K562 (cell line): Measurements from ENCODE around the gene ODF4. TPM values are rescaled to one million over a fixed set of nuclear protein-coding genes. Genes with fewer than 3 reads are reported as not detected.

Experiments
- ATAC-seq: fragments of 200-7000 bp; cut with Tn5 transposase; 3 replicates; pipeline ENCODE4 v1.9.1; 2020; ENCODE audit warnings: moderate library complexity
- BruUV-seq: library from RNA; stranded (reverse); fragments of 400-500 nt; replicated peaks from 2 replicates; lab custom pipeline; 2021; lab: Mats Ljungman, UMichigan
- CTCF ChIA-PET: fragments of 300-600 bp; formaldehyde crosslinking; extraction: SDS; loops from one replicate; lab custom pipeline; 2021; ENCODE audit warnings: low intra/inter-chr PET ratio; lab: Yijun Ruan, JAX
- POLR2A ChIA-PET: fragments of 300-600, 350-650 bp; sonication (Branson Sonifier 250); formaldehyde crosslinking; extraction: SDS; loops from one replicate; lab custom pipeline; 2021; ENCODE audit warnings: antibody characterized with exemption, inconsistent platforms; lab: Yijun Ruan, JAX
- DNase-seq, 4 experiments: peaks; one replicate each; pipeline versions ENCODE4 v3.0.0 to v3.0.0-alpha.2; 2011 to 2018; ENCODE audit warnings: low spot score in 3 of 4, mixed read lengths in 3 of 4; ENCODE audit errors: extremely low read depth in 1 of 4
- FAIRE-seq: peaks from 2 replicates; lab custom pipeline; 2011; peaks lifted over from hg19 to GRCh38; lab: Jason Lieb, UNC
- H2AFZ ChIP-seq: 2 replicates; pipeline ENCODE4 v1.6.0; 2011; ENCODE audit warnings: low read depth, low read length, control low read depth, inconsistent platforms
- H3K27ac ChIP-seq: fragments of 200-600 bp; 3 replicates; pipeline ENCODE4 v1.8.0; 2011; ENCODE audit warnings: low read depth, mild to moderate bottlenecking, control low read depth, inconsistent platforms, low read length, moderate library complexity, mixed read lengths; ENCODE audit errors: extremely low read depth
- H3K27me3 ChIP-seq, 2 experiments: fragments of 300-600 bp in 1 of 2; 2 replicates in 1 of 2; 3 replicates in 1 of 2; pipeline versions ENCODE4 v1.6.0 to v1.8.0; 2011; ENCODE audit warnings: inconsistent platforms in 2 of 2, low read length in 2 of 2, mild to moderate bottlenecking in 1 of 2, mixed read lengths in 1 of 2, moderate library complexity in 1 of 2; ENCODE audit not compliant: control insufficient read depth in 2 of 2, insufficient read depth in 2 of 2
- H3K36me3 ChIP-seq: fragments of 300-600 bp; 3 replicates; pipeline ENCODE4 v1.8.0; 2011; ENCODE audit warnings: mild to moderate bottlenecking, low read length, inconsistent platforms; ENCODE audit not compliant: control insufficient read depth, insufficient read depth
- H3K4me1 ChIP-seq, 2 experiments: fragments of 200-600 bp in 1 of 2; replicated peaks in 1 of 2; 2 replicates in 1 of 2; 3 replicates in 1 of 2; pipeline versions ENCODE4 v1.5.1 to v1.8.0; 2011; ENCODE audit warnings: inconsistent platforms in 2 of 2, low read length in 2 of 2, mild to moderate bottlenecking in 1 of 2, mixed read lengths in 1 of 2, moderate library complexity in 1 of 2; ENCODE audit not compliant: control insufficient read depth in 2 of 2, insufficient read depth in 2 of 2
- H3K4me2 ChIP-seq: 2 replicates; pipeline ENCODE4 v1.6.1; 2011; ENCODE audit warnings: low read length, control low read depth, inconsistent platforms, mixed read lengths; ENCODE audit not compliant: insufficient read depth
- H3K4me3 ChIP-seq: fragments of 200-600 bp; sonication (generic), shearing (Covaris generic); 2 replicates; pipeline ENCODE4 v1.5.1; 2016; ENCODE audit warnings: control low read depth, inconsistent platforms
- H3K79me2 ChIP-seq: fragments of 200-600 bp; 3 replicates; pipeline ENCODE4 v1.8.0; 2011; ENCODE audit warnings: low read length, inconsistent platforms; ENCODE audit not compliant: control insufficient read depth, insufficient read depth
- H3K9ac ChIP-seq, 2 experiments: 2 replicates each; pipeline versions ENCODE4 v1.6.0 to v1.6.1; 2011; ENCODE audit warnings: low read depth in 2 of 2, low read length in 2 of 2, control low read depth in 1 of 2, inconsistent platforms in 1 of 2, mild to moderate bottlenecking in 1 of 2, mixed read lengths in 1 of 2; ENCODE audit not compliant: insufficient read depth in 1 of 2
- H3K9me1 ChIP-seq: one replicate; pipeline ENCODE4 v1.6.0; 2011; ENCODE audit warnings: inconsistent platforms, mild to moderate bottlenecking, low read length, moderate library complexity; ENCODE audit not compliant: control insufficient read depth, insufficient read depth
- H3K9me3 ChIP-seq: replicated peaks from 2 replicates; pipeline ENCODE4 v1.5.1; 2011; ENCODE audit warnings: low read depth, low read length, inconsistent platforms; ENCODE audit not compliant: control insufficient read depth, insufficient read depth
- H4K20me1 ChIP-seq: replicated peaks from 2 replicates; pipeline ENCODE4 v1.6.1; 2011; ENCODE audit warnings: low read length, inconsistent platforms, mixed read lengths; ENCODE audit not compliant: control insufficient read depth, insufficient read depth
- MAFG ChIP-seq: fragments of 450-650 bp; conservative IDR thresholded peaks from 2 replicates; pipeline ENCODE4 v1.6.1; 2016; ENCODE audit warnings: missing genetic modification characterization, missing compliant biosample characterization
- MXD1 ChIP-seq: fragments of 250-450 bp; sonication (Bioruptor Pico); IDR thresholded peaks from 2 replicates; pipeline ENCODE4 v1.8.0; 2021; ENCODE audit warnings: borderline replicate concordance, mild to moderate bottlenecking, moderate library complexity; ENCODE audit not compliant: poor library complexity, severe bottlenecking
- PTRF ChIP-seq: fragments of 450-650 bp; IDR thresholded peaks from 2 replicates; pipeline ENCODE4 v1.6.1; 2016; ENCODE audit warnings: mild to moderate bottlenecking, missing genetic modification characterization, missing compliant biosample characterization
- RFX5 ChIP-seq: IDR thresholded peaks from 2 replicates; pipeline ENCODE4 v1.6.1; 2011; ENCODE audit warnings: low read depth, mild to moderate bottlenecking, improper control_type of control experiment, low read length
- SMAD1 ChIP-seq: fragments of 150-350 bp; IDR thresholded peaks from 2 replicates; pipeline ENCODE4 v1.6.1; 2014; ENCODE audit warnings: low read length, low read depth; ENCODE audit not compliant: partially characterized antibody
- SMARCA4 ChIP-seq: fragments of 450-650 bp; IDR thresholded peaks from 2 replicates; pipeline ENCODE4 v1.6.1; 2016
- SMARCE1 ChIP-seq: fragments of 450-650 bp; IDR thresholded peaks from 2 replicates; pipeline ENCODE4 v1.7.1; 2016; ENCODE audit warnings: mild to moderate bottlenecking
- XRCC5 ChIP-seq: fragments of 200-400 bp; formaldehyde crosslinking; IDR thresholded peaks from 2 replicates; pipeline ENCODE4 v1.6.1; 2017; ENCODE audit warnings: low read depth, mild to moderate bottlenecking, low read length
- ZFP91 ChIP-seq: sonication (generic); formaldehyde crosslinking; IDR thresholded peaks from 2 replicates; pipeline ENCODE4 v1.8.0; 2022; ENCODE audit warnings: mild to moderate bottlenecking, missing genetic modification reagents
- ZNF146 ChIP-seq: IDR thresholded peaks from one replicate; pipeline ENCODE4 v1.6.1; 2018; ENCODE audit warnings: missing compliant biosample characterization; ENCODE audit not compliant: unreplicated experiment
- ZNF384 ChIP-seq: IDR thresholded peaks from 2 replicates; pipeline ENCODE4 v1.6.1; 2012; ENCODE audit warnings: low read depth, low read length, improper control_type of control experiment
- ZNF586 ChIP-seq: fragments of 450-650 bp; formaldehyde crosslinking; conservative IDR thresholded peaks from 2 replicates; pipeline ENCODE4 v1.4.0; 2020; ENCODE audit warnings: mild to moderate bottlenecking, moderate library complexity
- WGBS: fragments of 100-300 bp; shearing (Covaris generic); methylation state at CpG from one replicate; pipeline ENCODE4 v1.1.6; 2016; ENCODE audit warnings: low coverage, mixed read lengths; ENCODE audit not compliant: insufficient coverage; ENCODE audit errors: missing lambda C conversion rate; 5-methylcytosine and 5-hydroxymethylcytosine counted together
- in situ Hi-C: fragments of 300-500 bp; cut with MboI; formaldehyde crosslinking; loops from 4 replicates; pipeline ENCODE4 v1.15.0; 2018; ENCODE audit warnings: inconsistent platforms, mixed read lengths
- intact Hi-C: fragments of 100-400 bp; cut with micrococcal nuclease; formaldehyde crosslinking; loops from 2 replicates; pipeline ENCODE4 v1.14.2; 2022
- polyA plus RNA-seq, 8 experiments: library from polyadenylated mRNA; depleted of rRNA in 4 of 8; stranded (reverse) in 5 of 8; unstranded in 3 of 8; fragments of >200 nt; fragmentation: Nextera tagmentation in 2 of 8; fragmentation: Illumina TruSeq in 1 of 8; extraction: Ambion mirVana in 2 of 8; extraction: Trizol in 1 of 8; gene quantifications; 2 replicates each; pipeline versions ENCODE4 v1.2.1 to v1.2.3, GENCODE V29; 2011 to 2014; ENCODE audit warnings: inconsistent platforms in 1 of 8, missing spikeins in 1 of 8
- total RNA-seq, 7 experiments: library from RNA; depleted of rRNA in 6 of 7; stranded (reverse); fragments of >200 nt in 6 of 7; fragmentation: Illumina TruSeq in 2 of 7; extraction: Trizol in 2 of 7; gene quantifications; 2 replicates each; pipeline versions ENCODE4 v1.2.1 to v1.2.3, GENCODE V29; 2011 to 2021; ENCODE audit warnings: low replicate concordance in 1 of 7
- TF ChIP-seq, protein P1 (sequence below): sonication (generic); formaldehyde crosslinking; IDR thresholded peaks from 2 replicates; pipeline ENCODE4 v1.9.0; 2022; ENCODE audit warnings: mild to moderate bottlenecking, missing genetic modification reagents

ODF4 gene
- total and polyA plus RNA-seq, 9 of the 15 experiments (the other 6 are each of a cell fraction or from before 2014, with no cell fraction given) = not detected

- in situ Hi-C loops = no loop called here
- POLR2A ChIA-PET = interaction anchor here (4.5 kb wide), 1 partner anchor 14 kb away, joined by 25 read pairs; the partner anchor contains the start of gene KRABD2
- peaks cover 0 to 30% of the 10 kb centered on the region in 2 experiments; a peak in 4 of 5 replicates for H3K4me1 ChIP-seq
These were observed 23.2 kb downstream of the ODF4 start for GRCh38 chr17:8362651-8363332.

GRCh38 chr17:8365143-8365542 lies 25.5 kb downstream of the ODF4 start:
- POLR2A ChIA-PET = no interaction called here
- TF ChIP-seq, protein P1, sequence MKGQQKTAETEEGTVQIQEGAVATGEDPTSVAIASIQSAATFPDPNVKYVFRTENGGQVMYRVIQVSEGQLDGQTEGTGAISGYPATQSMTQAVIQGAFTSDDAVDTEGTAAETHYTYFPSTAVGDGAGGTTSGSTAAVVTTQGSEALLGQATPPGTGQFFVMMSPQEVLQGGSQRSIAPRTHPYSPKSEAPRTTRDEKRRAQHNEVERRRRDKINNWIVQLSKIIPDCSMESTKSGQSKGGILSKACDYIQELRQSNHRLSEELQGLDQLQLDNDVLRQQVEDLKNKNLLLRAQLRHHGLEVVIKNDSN (CRISPR knock-in tag) = no peak
- TF ChIP-seq XRCC5 = no peak
- no peak for TF ChIP-seq SMAD1
- TF ChIP-seq ZFP91 = no peak
- no peak for TF ChIP-seq ZNF586
- no peak for TF ChIP-seq ZNF384
- TF ChIP-seq ZNF146 (CRISPR knock-in tag) = no peak
- TF ChIP-seq MXD1 (CRISPR knock-in tag) = no peak
- no peak for TF ChIP-seq SMARCA4
- no peak for TF ChIP-seq SMARCE1
- TF ChIP-seq PTRF (tag) = no peak

More at GRCh38 chr17:8362651-8363332, 23.2 kb downstream of the ODF4 start:
- Histone ChIP-seq H2AFZ (peak overlapping the region; percentile 66), H3K27me3 (no peaks in the 10 kb centered on the region), H3K27ac (no peak overlapping the region), H3K4me2 (no peak overlapping the region), H3K4me3 (no peak overlapping the region), H3K9me1 (no peaks in the 10 kb centered on the region), H4K20me1 (no peaks in the 10 kb centered on the region), H3K9me3 (no peaks in the 10 kb centered on the region), H3K79me2 (no peaks in the 10 kb centered on the region)
- CTCF ChIA-PET = no interaction called here
- no TSS peak for BruUV-seq
- FAIRE-seq (no peak), ATAC-seq (no peak; the same call in 2 of the 3 replicates), DNase-seq (no peak)
- WGBS = 42% methylated on average over 4 of the region's 4 CpGs
- TF ChIP-seq MAFG (tag) (0 out of 2 replicates have a peak, but pooled peaks have one; percentile 11), RFX5 (no peak)
- TF ChIP-seq, all 486 proteins: peak for 1
- intact Hi-C loops = no loop called here
- Histone ChIP-seq H3K36me3 (no peaks in the 10 kb centered on the region), H3K9ac (no peak overlapping the region)

More at GRCh38 chr17:8365143-8365542, 25.5 kb downstream of the ODF4 start:
- CTCF ChIA-PET = no interaction called here
- intact Hi-C loops = no loop called here
- Histone ChIP-seq H3K9me1 (no peaks in the 10 kb centered on the region), H2AFZ (no peak overlapping the region), H3K4me3 (no peak overlapping the region), H3K9ac (no peak overlapping the region), H3K27me3 (no peaks in the 10 kb centered on the region), H3K27ac (no peak overlapping the region), H3K4me1 (peaks cover 0 to 27% of the 10 kb centered on the region in 2 experiments; a peak in 4 of 5 replicates), H3K79me2 (no peaks in the 10 kb centered on the region), H3K4me2 (no peak overlapping the region), H3K36me3 (no peaks in the 10 kb centered on the region), H4K20me1 (no peaks in the 10 kb centered on the region), H3K9me3 (no peaks in the 10 kb centered on the region)
- in situ Hi-C loops = no loop called here
- ATAC-seq (no peak), DNase-seq (no peak), FAIRE-seq (no peak)
- no TSS peak for BruUV-seq
- 29% methylated on average over 1 of the region's 1 CpG for WGBS
